ENCODE data around the gene ATXN7L1. TPM values are rescaled to one million over a fixed set of nuclear protein-coding genes. Genes with fewer than 3 reads are reported as not detected.

Gene ATXN7L1
- total RNA-seq, 4 donors from 2014 or later = 5.9 to 21.2 (median 7.7) TPM

DNA sequence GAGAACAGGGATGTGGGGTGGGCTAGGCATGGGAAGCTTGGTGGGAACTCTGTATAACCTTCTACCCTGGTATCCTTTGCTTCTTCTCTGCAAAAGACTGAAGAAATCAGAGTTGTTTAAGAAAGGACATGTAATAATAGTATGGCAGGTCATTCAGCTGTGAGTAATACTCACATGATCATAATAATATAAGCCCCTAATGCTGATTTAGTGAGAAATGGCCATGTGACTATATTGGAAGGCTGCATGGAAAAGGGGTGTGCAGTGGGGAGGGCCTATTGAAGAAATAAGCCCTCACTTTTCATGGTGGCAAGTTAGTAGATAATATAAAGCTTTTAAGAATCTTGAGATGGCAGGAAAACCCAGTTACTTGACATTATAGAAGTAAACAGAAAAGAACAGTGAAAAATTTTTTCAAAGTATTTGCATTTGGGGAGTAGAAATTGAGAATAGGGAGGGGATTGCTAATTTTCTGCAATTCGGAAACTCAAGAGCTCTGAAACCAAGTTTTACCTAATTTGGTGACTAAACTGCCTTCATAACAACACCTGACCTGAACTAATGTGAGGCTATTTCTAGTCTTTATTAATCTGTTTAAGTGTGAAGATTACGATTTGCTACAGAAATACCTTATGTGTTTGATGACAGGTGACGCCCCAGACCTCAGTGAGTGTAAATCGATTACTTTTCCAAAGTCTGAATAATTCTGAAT, 44.4 kb downstream of the ATXN7L1 start:
- Histone ChIP-seq H3K36me3 (no peaks in the 10 kb centered on the region), H3K27ac (no peak overlapping the region), H3K4me3 (no peak overlapping the region), H3K4me1 (peaks cover 4 to 39% (median 20%) of the 10 kb centered on the region in 3 donors), H3K9me3 (no peaks in the 10 kb centered on the region), H3K27me3 (no peaks in the 10 kb centered on the region)
- ATAC-seq = no peak
- no peak for TF ChIP-seq EP300 (IDR thresholded peaks at IDR 0.05)
- TF ChIP-seq, protein P1, sequence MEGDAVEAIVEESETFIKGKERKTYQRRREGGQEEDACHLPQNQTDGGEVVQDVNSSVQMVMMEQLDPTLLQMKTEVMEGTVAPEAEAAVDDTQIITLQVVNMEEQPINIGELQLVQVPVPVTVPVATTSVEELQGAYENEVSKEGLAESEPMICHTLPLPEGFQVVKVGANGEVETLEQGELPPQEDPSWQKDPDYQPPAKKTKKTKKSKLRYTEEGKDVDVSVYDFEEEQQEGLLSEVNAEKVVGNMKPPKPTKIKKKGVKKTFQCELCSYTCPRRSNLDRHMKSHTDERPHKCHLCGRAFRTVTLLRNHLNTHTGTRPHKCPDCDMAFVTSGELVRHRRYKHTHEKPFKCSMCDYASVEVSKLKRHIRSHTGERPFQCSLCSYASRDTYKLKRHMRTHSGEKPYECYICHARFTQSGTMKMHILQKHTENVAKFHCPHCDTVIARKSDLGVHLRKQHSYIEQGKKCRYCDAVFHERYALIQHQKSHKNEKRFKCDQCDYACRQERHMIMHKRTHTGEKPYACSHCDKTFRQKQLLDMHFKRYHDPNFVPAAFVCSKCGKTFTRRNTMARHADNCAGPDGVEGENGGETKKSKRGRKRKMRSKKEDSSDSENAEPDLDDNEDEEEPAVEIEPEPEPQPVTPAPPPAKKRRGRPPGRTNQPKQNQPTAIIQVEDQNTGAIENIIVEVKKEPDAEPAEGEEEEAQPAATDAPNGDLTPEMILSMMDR (IDR thresholded peaks at IDR 0.05) = no peak
- TF ChIP-seq POLR2A (IDR thresholded peaks at IDR 0.05) = no peak
- TF ChIP-seq POLR2AphosphoS5 (IDR thresholded peaks at IDR 0.05) = no peak
- WGBS, 2 donors (ENCODE audit: low coverage in 1 of 2) = 87 to 88% methylated on average over 4 of the region's 4 CpGs

DNA sequence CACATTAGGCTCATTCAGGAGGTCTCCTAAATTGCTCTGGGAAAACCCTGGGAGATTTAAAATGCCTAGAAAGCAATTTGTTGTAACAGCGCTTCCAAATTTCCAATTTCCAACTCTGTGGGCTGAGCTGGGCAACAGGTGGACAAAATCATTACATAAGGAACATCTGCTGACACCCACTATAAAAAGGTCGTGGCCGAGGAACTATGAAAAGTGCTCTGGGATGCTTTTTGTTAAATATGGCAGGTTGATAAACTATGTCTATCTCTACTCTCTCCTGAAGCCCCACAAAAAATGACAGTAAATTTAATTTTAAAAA, 45.1 kb downstream of the ATXN7L1 start:
- Histone ChIP-seq H3K27ac (no peak overlapping the region), H3K4me1 (peaks cover 4 to 44% (median 20%) of the 10 kb centered on the region in 3 donors), H3K27me3 (no peaks in the 10 kb centered on the region), H3K36me3 (no peaks in the 10 kb centered on the region), H3K9me3 (no peaks in the 10 kb centered on the region), H3K4me3 (no peak overlapping the region)
- no peak for ATAC-seq
- 60 to 80% methylated on average over 2 to 3 of the region's 3 CpGs for WGBS, 2 donors (ENCODE audit: low coverage in 1 of 2)
- TF ChIP-seq POLR2A (IDR thresholded peaks at IDR 0.05) = no peak
- TF ChIP-seq POLR2AphosphoS5 (IDR thresholded peaks at IDR 0.05) = no peak
- TF ChIP-seq, protein P1 (IDR thresholded peaks at IDR 0.05) = no peak
- no peak for TF ChIP-seq EP300 (IDR thresholded peaks at IDR 0.05)

DNA sequence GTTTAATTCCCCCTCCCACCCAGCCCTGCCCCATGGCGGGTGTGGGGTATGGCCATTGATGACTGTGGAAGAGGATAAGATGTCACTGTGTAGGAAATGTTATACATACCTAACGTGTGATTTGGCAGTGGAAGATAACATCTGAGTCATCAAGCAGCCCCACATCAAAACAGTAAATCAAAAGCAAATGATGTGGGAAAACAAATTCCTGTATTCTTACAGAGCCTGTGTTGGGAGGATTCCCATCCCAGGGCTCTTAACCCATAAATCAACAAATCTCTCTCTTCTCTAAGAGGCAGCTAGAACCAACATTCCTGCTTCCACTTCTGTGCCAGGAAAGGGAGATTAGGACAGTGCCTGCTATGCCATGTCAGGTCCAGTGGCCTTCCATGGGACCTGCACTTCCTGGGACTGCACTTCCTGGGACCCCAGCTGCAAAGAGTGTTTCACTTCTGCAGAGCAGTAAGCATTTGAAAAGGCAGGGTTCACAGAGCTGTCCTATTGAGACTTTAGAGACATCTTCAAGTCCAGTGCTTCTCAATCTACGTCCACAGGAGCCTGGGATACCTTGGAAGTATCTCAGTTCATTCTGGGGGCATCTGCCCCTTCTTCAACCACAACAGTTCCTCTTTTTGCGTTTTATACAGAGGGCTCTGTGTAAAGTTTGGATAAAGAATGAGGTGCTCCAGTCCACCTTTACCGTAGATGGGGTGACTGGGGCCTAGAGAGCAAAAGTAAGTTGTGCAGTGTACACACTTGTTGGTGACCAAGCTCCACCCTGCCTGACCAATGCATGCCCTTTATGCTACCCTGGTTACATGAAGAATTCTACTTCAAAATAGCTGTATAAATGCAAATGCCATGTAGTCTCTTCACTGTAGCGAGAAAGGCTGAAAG, 45.7 kb downstream of the ATXN7L1 start:
- Histone ChIP-seq H3K4me1 (peaks cover 4 to 50% (median 20%) of the 10 kb centered on the region in 3 donors), H3K36me3 (no peaks in the 10 kb centered on the region), H3K27me3 (no peaks in the 10 kb centered on the region), H3K4me3 (no peak overlapping the region), H3K9me3 (no peaks in the 10 kb centered on the region), H3K27ac (peak overlapping the region in 2 of 4 donors; percentile 20 to 45)
- WGBS, 2 donors (ENCODE audit: low coverage in 1 of 2) = 51 to 59% methylated on average over 4 to 5 of the region's 6 CpGs
- TF ChIP-seq POLR2A (IDR thresholded peaks at IDR 0.05) (no peak), EP300 (IDR thresholded peaks at IDR 0.05) (no peak), POLR2AphosphoS5 (IDR thresholded peaks at IDR 0.05) (peak; percentile 67)
- peak; percentile 53 for ATAC-seq

DNA sequence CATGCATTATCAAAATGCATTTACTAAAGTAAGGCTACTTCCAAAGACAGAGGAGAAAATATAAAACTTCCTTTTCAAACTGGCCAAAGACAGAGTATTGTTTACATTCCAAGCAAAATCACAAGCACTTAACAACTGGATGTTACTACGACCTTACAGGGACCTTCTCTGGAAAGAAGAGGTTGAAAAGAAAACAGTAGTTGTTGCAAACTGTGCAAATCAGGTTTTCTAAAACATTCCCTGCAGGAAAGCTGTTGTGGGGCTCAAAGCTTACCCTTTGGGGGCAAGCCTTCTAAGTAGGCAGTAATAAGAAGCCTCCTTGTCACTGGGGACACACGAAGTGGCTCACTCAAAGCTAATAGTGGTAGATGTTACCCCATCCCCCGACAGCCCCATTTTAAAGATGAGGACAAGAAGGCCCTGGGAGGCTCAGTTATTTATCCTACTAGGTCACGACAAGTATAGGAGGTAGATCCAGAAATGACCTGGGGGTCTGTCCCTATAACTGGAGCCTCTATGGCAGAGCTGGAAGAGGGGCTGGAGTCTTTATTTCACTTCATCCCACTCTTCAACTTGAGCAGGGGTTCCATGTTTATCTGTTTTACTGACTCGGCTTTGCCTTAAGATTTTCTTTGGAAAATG, 46.6 kb downstream of the ATXN7L1 start:
- ATAC-seq = no peak
- Histone ChIP-seq H3K27ac (peak overlapping the region in 3 of 4 donors; percentile 20 to 45 (median 29)), H3K27me3 (no peaks in the 10 kb centered on the region), H3K4me3 (no peak overlapping the region), H3K36me3 (no peaks in the 10 kb centered on the region), H3K4me1 (peaks cover 4 to 50% (median 20%) of the 10 kb centered on the region in 3 donors), H3K9me3 (no peaks in the 10 kb centered on the region)
- WGBS, 2 donors (ENCODE audit: low coverage in 1 of 2) = 14 to 56% methylated on average over 1 to 3 of the region's 5 CpGs
- TF ChIP-seq EP300 (IDR thresholded peaks at IDR 0.05) (no peak), POLR2A (IDR thresholded peaks at IDR 0.05) (no peak), POLR2AphosphoS5 (IDR thresholded peaks at IDR 0.05) (no peak)
- TF ChIP-seq, protein P1 (IDR thresholded peaks at IDR 0.05) = no peak

DNA sequence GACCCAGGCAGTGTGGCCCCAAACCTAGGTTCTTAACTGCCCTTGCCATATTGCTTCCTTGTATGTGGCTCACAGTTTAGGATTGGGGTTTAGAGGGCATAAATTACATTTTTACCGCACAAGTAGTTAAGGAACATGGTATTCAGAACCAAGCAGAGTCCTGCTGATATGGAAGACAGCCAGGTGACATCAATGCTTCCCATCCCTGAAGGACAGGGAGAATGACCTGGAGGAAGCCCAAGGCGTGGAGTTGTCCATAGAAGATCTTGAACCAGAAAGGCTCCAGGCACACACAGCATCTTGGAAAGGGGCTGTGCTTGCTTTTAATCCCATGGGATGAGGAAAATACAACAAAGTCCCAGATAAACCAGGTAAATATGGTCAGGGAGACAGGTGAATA, 48.3 kb downstream of the ATXN7L1 start:
- H3K4me1 ChIP-seq = peaks cover 4 to 50% (median 20%) of the 10 kb centered on the region in 3 donors
- ATAC-seq = no peak
- 100% methylated on average over 2 of the region's 2 CpGs; no CpG with 5 or more reads in 1 of the 2 donors for WGBS, 2 donors (ENCODE audit: low coverage in 1 of 2)

More for the DNA sequence above, 48.3 kb downstream of the ATXN7L1 start:
- no peaks in the 10 kb centered on the region for H3K27me3 ChIP-seq
- TF ChIP-seq POLR2AphosphoS5 (IDR thresholded peaks at IDR 0.05) (no peak), EP300 (IDR thresholded peaks at IDR 0.05) (no peak), POLR2A (IDR thresholded peaks at IDR 0.05) (no peak)
- TF ChIP-seq, protein P1 (IDR thresholded peaks at IDR 0.05) = no peak
- no peaks in the 10 kb centered on the region for H3K9me3 ChIP-seq
- H3K27ac ChIP-seq = no peak overlapping the region
- H3K4me3 ChIP-seq = no peak overlapping the region
- no peaks in the 10 kb centered on the region for H3K36me3 ChIP-seq

All from gastroesophageal sphincter (tissue), 4 donors.